ENCODE measurements around the gene TYMS.

TYMS gene

DNA sequence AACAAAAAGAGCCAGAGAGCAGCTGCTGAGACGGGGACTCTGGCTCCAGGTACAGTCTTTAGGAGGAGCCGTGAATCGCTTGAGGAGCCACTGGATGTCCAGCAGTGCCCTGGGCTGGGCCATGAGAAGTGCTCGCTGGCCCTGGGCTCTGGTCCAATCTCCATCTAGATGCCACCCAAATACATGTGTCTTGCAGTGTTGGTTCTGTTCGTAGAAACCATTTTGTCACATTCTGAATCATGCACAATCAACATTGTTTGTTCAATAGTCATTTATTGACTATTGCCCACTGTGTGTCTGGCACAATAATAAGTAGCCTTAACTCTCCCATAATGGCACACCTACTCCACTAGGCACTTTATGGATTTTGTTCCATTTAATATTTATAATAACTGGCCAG, 26.1 kb downstream of the TYMS start:
- TF ChIP-seq, protein P1, sequence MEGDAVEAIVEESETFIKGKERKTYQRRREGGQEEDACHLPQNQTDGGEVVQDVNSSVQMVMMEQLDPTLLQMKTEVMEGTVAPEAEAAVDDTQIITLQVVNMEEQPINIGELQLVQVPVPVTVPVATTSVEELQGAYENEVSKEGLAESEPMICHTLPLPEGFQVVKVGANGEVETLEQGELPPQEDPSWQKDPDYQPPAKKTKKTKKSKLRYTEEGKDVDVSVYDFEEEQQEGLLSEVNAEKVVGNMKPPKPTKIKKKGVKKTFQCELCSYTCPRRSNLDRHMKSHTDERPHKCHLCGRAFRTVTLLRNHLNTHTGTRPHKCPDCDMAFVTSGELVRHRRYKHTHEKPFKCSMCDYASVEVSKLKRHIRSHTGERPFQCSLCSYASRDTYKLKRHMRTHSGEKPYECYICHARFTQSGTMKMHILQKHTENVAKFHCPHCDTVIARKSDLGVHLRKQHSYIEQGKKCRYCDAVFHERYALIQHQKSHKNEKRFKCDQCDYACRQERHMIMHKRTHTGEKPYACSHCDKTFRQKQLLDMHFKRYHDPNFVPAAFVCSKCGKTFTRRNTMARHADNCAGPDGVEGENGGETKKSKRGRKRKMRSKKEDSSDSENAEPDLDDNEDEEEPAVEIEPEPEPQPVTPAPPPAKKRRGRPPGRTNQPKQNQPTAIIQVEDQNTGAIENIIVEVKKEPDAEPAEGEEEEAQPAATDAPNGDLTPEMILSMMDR (IDR thresholded peaks at IDR 0.05; ENCODE audit: unreplicated experiment in 3 of 3), result no peak
- peaks cover 30% of the 10 kb centered on the region for H3K36me3 Mint-ChIP-seq (ENCODE audit: low read depth)
- peaks cover 11% of the 10 kb centered on the region for H3K4me1 Mint-ChIP-seq
- no peaks in the 10 kb centered on the region for H3K27me3 Mint-ChIP-seq (ENCODE audit: low read depth)
- H3K9me3 Mint-ChIP-seq, result no peaks in the 10 kb centered on the region
- no peak overlapping the region for H3K4me3 Mint-ChIP-seq
- no peak overlapping the region for H3K27ac Mint-ChIP-seq

DNA sequence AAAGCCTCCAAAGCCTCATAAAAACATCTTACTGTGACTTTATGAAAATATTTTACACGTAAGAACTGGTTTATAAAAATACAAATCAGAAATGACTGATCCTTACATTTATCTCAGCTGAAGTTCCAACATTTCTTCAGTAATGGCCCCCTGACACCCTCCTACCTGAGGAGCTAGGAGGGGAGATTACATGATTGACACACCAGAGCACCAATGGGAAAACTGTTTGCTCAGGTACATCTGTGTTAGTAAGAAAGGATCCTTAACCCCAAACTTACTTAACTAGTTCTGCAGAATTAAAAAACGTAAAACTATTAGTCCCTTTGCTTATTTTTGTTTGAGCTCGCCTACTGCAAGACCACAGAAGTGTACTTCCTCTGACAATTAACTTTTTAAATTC, 28.0 kb downstream of the TYMS start:
- H3K9me3 Mint-ChIP-seq, result no peaks in the 10 kb centered on the region
- H3K4me1 Mint-ChIP-seq, result peaks cover 7% of the 10 kb centered on the region
- no peak overlapping the region for H3K27ac Mint-ChIP-seq
- TF ChIP-seq, protein P1 (IDR thresholded peaks at IDR 0.05; ENCODE audit: unreplicated experiment in 3 of 3), result no peak
- peaks cover 28% of the 10 kb centered on the region for H3K36me3 Mint-ChIP-seq (ENCODE audit: low read depth)
- H3K27me3 Mint-ChIP-seq (ENCODE audit: low read depth), result no peaks in the 10 kb centered on the region
- no peak overlapping the region for H3K4me3 Mint-ChIP-seq

DNA sequence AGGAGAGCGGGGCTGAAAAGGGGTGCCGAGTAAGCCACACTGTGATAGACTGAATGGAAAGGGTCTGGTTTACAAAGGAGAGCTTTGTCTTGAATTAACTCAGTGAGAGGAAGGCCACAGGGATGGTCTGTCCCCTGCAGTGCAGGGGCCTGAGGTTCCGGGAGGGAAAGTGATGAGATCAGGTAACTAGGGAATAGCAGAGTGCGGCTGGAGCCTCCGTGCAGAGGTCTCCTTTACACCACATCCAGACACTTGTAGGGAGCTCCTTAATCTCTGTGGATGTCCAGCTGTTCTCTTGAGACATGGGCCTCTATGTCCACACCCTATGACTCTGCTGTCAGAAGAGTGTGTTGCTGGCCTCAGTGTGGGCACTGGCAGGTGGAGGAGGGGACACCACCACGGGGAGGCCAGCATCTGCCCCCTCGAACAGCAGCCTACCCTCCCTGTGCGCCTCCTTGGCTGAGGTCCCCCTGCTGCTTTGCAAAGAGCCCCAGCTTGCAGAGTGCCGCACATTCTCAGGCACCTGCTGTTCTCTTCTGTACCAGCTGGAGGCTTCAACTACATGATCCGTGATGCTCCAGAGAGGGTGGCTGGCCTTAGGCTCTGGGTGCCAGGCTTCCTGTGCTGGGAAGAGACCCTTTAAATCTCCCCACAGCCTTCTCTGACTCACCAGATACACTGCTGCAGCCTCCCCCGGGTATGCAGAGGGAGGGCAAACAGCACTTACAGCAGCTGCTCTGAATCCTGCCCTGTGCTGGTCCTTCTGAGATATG, 29.1 kb downstream of the TYMS start:
- no peak overlapping the region for H3K27ac Mint-ChIP-seq
- no peaks in the 10 kb centered on the region for H3K27me3 Mint-ChIP-seq (ENCODE audit: low read depth)
- H3K9me3 Mint-ChIP-seq, result no peaks in the 10 kb centered on the region
- peaks cover 5% of the 10 kb centered on the region for H3K4me1 Mint-ChIP-seq
- peaks cover 32% of the 10 kb centered on the region for H3K36me3 Mint-ChIP-seq (ENCODE audit: low read depth)
- TF ChIP-seq, protein P1 (IDR thresholded peaks at IDR 0.05; ENCODE audit: unreplicated experiment in 3 of 3), result no peak
- no peak overlapping the region for H3K4me3 Mint-ChIP-seq

DNA sequence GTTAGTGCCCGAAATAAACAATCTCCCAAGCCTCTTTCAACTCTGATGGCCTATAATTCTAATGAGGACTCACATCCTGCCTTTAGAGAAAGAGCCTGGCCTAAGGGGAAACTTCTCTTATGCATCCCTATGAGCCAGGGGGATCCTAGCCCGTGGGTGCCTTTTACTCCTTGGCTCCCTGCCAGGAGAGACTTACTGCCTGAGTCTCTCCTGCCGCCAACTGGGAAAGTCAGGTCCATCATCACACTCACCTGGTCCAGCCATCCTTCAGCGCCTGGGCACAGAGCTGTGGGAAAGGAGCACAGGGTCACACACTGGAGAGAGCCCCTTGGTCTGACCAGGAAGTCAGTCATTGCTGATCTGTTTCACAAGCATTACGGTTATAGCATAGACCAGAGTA, 30.9 kb downstream of the TYMS start:
- H3K4me1 Mint-ChIP-seq, result peaks cover 5% of the 10 kb centered on the region
- TF ChIP-seq, protein P1 (IDR thresholded peaks at IDR 0.05; ENCODE audit: unreplicated experiment in 3 of 3), result no peak
- H3K27me3 Mint-ChIP-seq (ENCODE audit: low read depth), result no peaks in the 10 kb centered on the region
- H3K27ac Mint-ChIP-seq, result no peak overlapping the region
- no peak overlapping the region for H3K4me3 Mint-ChIP-seq
- no peaks in the 10 kb centered on the region for H3K9me3 Mint-ChIP-seq
- peaks cover 38% of the 10 kb centered on the region for H3K36me3 Mint-ChIP-seq (ENCODE audit: low read depth)

DNA sequence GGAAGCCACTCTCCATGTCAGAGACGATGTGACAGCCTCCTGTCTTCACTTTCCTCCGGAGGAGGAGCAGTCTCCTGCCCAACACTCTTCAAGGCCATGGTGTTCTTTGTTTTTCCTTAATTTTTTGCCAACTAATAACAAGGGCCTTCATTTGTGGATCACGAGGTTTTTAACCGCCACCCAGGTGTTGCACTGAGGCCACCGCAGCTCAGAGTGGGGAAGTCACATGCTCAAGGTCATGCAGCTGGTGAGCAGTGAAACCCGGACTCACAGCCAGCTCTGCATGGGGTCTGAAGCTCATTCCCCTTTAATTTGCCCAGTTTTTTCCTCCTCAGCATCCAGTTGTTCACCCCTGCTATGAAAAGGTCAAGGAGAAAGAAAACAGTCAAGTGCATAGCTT, 35.4 kb downstream of the TYMS start:
- Mint-ChIP-seq H3K27me3 (ENCODE audit: low read depth) (no peaks in the 10 kb centered on the region), H3K27ac (no peak overlapping the region), H3K4me1 (no peaks in the 10 kb centered on the region), H3K36me3 (ENCODE audit: low read depth) (peaks cover 41% of the 10 kb centered on the region), H3K9me3 (no peaks in the 10 kb centered on the region), H3K4me3 (no peak overlapping the region)
- TF ChIP-seq, protein P1 (IDR thresholded peaks at IDR 0.05; ENCODE audit: unreplicated experiment in 3 of 3), result no peak

Data from nephron (organoid).